ENCODE measurements around the gene MAP4K3.
A peak's percentile ranks its signal among the peaks of the same experiment; 100 is the strongest.

The MAP4K3 gene

GRCh38 chr2:39424951-39425350 is 12.1 kb downstream of the MAP4K3 start:
- no CpG with 5 or more reads among the region's 1 CpG for WGBS, 2 experiments (ENCODE audit: insufficient coverage in 2 of 2)
- Histone ChIP-seq H3K36me3 (ENCODE audit: control insufficient read depth, insufficient read depth, low read length) (no peaks in the 10 kb centered on the region), H3K4me3 (ENCODE audit: extremely low read depth, insufficient read depth, low read length, poor library complexity, severe bottlenecking) (no peak overlapping the region), H3K9me3 (ENCODE audit: control insufficient read depth, low read length) (no peaks in the 10 kb centered on the region), H3K4me1 (ENCODE audit: control insufficient read depth, insufficient read depth, low read length, poor library complexity, severe bottlenecking) (no peaks in the 10 kb centered on the region), H3K27ac (ENCODE audit: low read depth, low read length, severe bottlenecking) (no peak overlapping the region)

GRCh38 chr2:39422700-39423099 is 14.4 kb downstream of the MAP4K3 start:
- Histone ChIP-seq H3K4me1 (ENCODE audit: control insufficient read depth, insufficient read depth, low read length, poor library complexity, severe bottlenecking) (peaks cover 3% of the 10 kb centered on the region), H3K9me3 (ENCODE audit: control insufficient read depth, low read length) (no peaks in the 10 kb centered on the region), H3K4me3 (ENCODE audit: extremely low read depth, insufficient read depth, low read length, poor library complexity, severe bottlenecking) (no peak overlapping the region), H3K27ac (ENCODE audit: low read depth, low read length, severe bottlenecking) (no peak overlapping the region), H3K36me3 (ENCODE audit: control insufficient read depth, insufficient read depth, low read length) (no peaks in the 10 kb centered on the region)
- WGBS, 2 experiments (ENCODE audit: insufficient coverage in 2 of 2) = no CpG with 5 or more reads among the region's 1 CpG

GRCh38 chr2:39421354-39421753 is 15.7 kb downstream of the MAP4K3 start:
- no peak overlapping the region for H3K4me3 ChIP-seq (ENCODE audit: extremely low read depth, insufficient read depth, low read length, poor library complexity, severe bottlenecking)
- 80 to 100% methylated on average over 1 of the region's 2 CpGs for WGBS, 2 experiments (ENCODE audit: insufficient coverage in 2 of 2)
- no peaks in the 10 kb centered on the region for H3K36me3 ChIP-seq (ENCODE audit: control insufficient read depth, insufficient read depth, low read length)
- H3K9me3 ChIP-seq (ENCODE audit: control insufficient read depth, low read length) = no peaks in the 10 kb centered on the region
- H3K4me1 ChIP-seq (ENCODE audit: control insufficient read depth, insufficient read depth, low read length, poor library complexity, severe bottlenecking) = peaks cover 6% of the 10 kb centered on the region
- no peak overlapping the region for H3K27ac ChIP-seq (ENCODE audit: low read depth, low read length, severe bottlenecking)

GRCh38 chr2:39419282-39420223 is 17.5 kb downstream of the MAP4K3 start:
- no peaks in the 10 kb centered on the region for H3K36me3 ChIP-seq (ENCODE audit: control insufficient read depth, insufficient read depth, low read length)
- H3K27ac ChIP-seq (ENCODE audit: low read depth, low read length, severe bottlenecking) = no peak overlapping the region
- WGBS, 2 experiments (ENCODE audit: insufficient coverage in 2 of 2) = 100% methylated on average over 1 of the region's 6 CpGs
- no peaks in the 10 kb centered on the region for H3K9me3 ChIP-seq (ENCODE audit: control insufficient read depth, low read length)
- H3K4me3 ChIP-seq (ENCODE audit: extremely low read depth, insufficient read depth, low read length, poor library complexity, severe bottlenecking) = no peak overlapping the region
- H3K4me1 ChIP-seq (ENCODE audit: control insufficient read depth, insufficient read depth, low read length, poor library complexity, severe bottlenecking) = peaks cover 8% of the 10 kb centered on the region

DNA sequence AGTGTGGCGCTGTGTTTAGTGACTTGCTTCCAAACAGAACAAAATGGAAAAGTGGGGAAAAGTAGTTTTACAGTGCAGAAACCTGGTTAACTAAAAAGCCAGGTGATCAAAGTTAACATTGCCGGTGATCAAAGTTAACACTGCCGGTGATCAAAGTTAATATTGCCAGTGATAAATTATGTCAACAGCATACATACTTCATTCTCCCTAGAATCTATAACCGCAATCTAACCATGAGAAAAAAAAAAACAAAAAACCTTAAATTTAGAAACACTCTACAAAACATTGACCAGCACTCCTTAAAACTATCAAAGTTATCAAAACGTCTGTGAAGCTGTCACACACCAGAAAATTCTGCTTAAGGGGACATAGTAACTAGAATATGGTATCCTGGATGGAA is 18.6 kb downstream of the MAP4K3 start:
- Histone ChIP-seq H3K4me3 (ENCODE audit: extremely low read depth, insufficient read depth, low read length, poor library complexity, severe bottlenecking) (no peak overlapping the region), H3K9me3 (ENCODE audit: control insufficient read depth, low read length) (no peaks in the 10 kb centered on the region), H3K4me1 (ENCODE audit: control insufficient read depth, insufficient read depth, low read length, poor library complexity, severe bottlenecking) (peaks cover 11% of the 10 kb centered on the region), H3K36me3 (ENCODE audit: control insufficient read depth, insufficient read depth, low read length) (no peaks in the 10 kb centered on the region), H3K27ac (ENCODE audit: low read depth, low read length, severe bottlenecking) (no peak overlapping the region)
- WGBS, 2 experiments (ENCODE audit: insufficient coverage in 2 of 2) = 95% methylated on average over 3 of the region's 5 CpGs

- H3K4me3 ChIP-seq (ENCODE audit: extremely low read depth, insufficient read depth, low read length, poor library complexity, severe bottlenecking) = no peak overlapping the region
- no peaks in the 10 kb centered on the region for H3K9me3 ChIP-seq (ENCODE audit: control insufficient read depth, low read length)
- no peaks in the 10 kb centered on the region for H3K36me3 ChIP-seq (ENCODE audit: control insufficient read depth, insufficient read depth, low read length)
- peaks cover 30% of the 10 kb centered on the region for H3K4me1 ChIP-seq (ENCODE audit: control insufficient read depth, insufficient read depth, low read length, poor library complexity, severe bottlenecking)
- whole genome bisulfite sequencing, 2 experiments (ENCODE audit: insufficient coverage in 2 of 2) = no CpG with 5 or more reads among the region's 2 CpGs
- no peak overlapping the region for H3K27ac ChIP-seq (ENCODE audit: low read depth, low read length, severe bottlenecking)
These were observed 20.9 kb downstream of the MAP4K3 start for GRCh38 chr2:39416140-39416539.

DNA sequence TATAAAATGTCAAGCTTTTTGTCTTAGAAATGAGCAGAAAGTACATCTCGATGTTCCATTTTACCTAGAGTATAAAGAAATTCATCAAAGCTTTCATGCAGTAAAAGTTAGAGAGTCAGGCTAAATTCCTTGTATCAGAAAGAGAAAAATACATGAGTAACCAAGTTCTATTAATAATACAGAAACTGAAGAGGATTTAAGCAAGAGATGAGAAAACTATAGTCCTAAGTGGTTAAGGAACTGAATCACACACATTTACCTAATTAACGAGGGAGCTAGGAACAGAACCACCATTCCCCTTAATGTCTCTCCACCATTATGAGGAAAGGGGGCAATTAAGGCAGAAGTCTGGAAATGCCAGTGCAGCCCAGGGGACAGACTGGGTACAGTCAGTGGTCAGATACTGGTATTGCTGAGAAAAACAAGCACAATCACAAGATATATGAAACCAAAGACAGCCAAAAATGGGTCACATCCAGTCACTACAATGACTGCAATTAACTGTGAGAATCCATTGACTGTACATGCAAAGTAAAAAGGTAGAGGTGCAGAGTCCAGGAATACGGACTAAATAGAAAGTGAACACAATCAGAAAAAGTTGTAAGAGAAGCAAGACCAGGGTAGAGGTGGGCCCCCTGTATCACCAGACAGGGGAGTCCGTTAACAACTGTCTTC is 23.9 kb downstream of the MAP4K3 start:
- no peaks in the 10 kb centered on the region for H3K36me3 ChIP-seq (ENCODE audit: control insufficient read depth, insufficient read depth, low read length)
- H3K4me1 ChIP-seq (ENCODE audit: control insufficient read depth, insufficient read depth, low read length, poor library complexity, severe bottlenecking) = peaks cover 43% of the 10 kb centered on the region
- WGBS, 2 experiments (ENCODE audit: insufficient coverage in 2 of 2) = 94 to 95% methylated on average over 2 of the region's 4 CpGs
- H3K27ac ChIP-seq (ENCODE audit: low read depth, low read length, severe bottlenecking) = no peak overlapping the region
- no peaks in the 10 kb centered on the region for H3K9me3 ChIP-seq (ENCODE audit: control insufficient read depth, low read length)
- H3K4me3 ChIP-seq (ENCODE audit: extremely low read depth, insufficient read depth, low read length, poor library complexity, severe bottlenecking) = no peak overlapping the region

- no peaks in the 10 kb centered on the region for H3K9me3 ChIP-seq (ENCODE audit: control insufficient read depth, low read length)
- peaks cover 56% of the 10 kb centered on the region for H3K4me1 ChIP-seq (ENCODE audit: control insufficient read depth, insufficient read depth, low read length, poor library complexity, severe bottlenecking)
- 79 to 81% methylated on average over 2 to 6 of the region's 10 CpGs for WGBS, 2 experiments (ENCODE audit: insufficient coverage in 2 of 2)
- H3K36me3 ChIP-seq (ENCODE audit: control insufficient read depth, insufficient read depth, low read length) = no peaks in the 10 kb centered on the region
- H3K4me3 ChIP-seq (ENCODE audit: extremely low read depth, insufficient read depth, low read length, poor library complexity, severe bottlenecking) = no peak overlapping the region
- peak overlapping the region; percentile 86 for H3K27ac ChIP-seq (ENCODE audit: low read depth, low read length, severe bottlenecking)
These were observed 25.7 kb downstream of the MAP4K3 start for GRCh38 chr2:39411181-39411944.

- H3K4me3 ChIP-seq (ENCODE audit: extremely low read depth, insufficient read depth, low read length, poor library complexity, severe bottlenecking) = no peak overlapping the region
- H3K4me1 ChIP-seq (ENCODE audit: control insufficient read depth, insufficient read depth, low read length, poor library complexity, severe bottlenecking) = peaks cover 62% of the 10 kb centered on the region
- no peaks in the 10 kb centered on the region for H3K36me3 ChIP-seq (ENCODE audit: control insufficient read depth, insufficient read depth, low read length)
- whole genome bisulfite sequencing, 2 experiments (ENCODE audit: insufficient coverage in 2 of 2) = no CpG with 5 or more reads among the region's 3 CpGs
- H3K9me3 ChIP-seq (ENCODE audit: control insufficient read depth, low read length) = no peaks in the 10 kb centered on the region
- peak overlapping the region; percentile 13 for H3K27ac ChIP-seq (ENCODE audit: low read depth, low read length, severe bottlenecking)
These were observed 27.2 kb downstream of the MAP4K3 start for GRCh38 chr2:39409697-39410389.

Data from mesodermal cell (in vitro differentiated cells).